SHP77 (cell line): ENCODE results near the gene UBN1.

Experiments used
- DNase-seq, 2 experiments: peaks; one replicate each; lab custom pipeline; 2025; lab: John Stamatoyannopoulos, UW

The UBN1 gene

GRCh38 chr16:4814542-4815173, 32.6 kb upstream of the UBN1 start:
- no peak for DNase-seq

GRCh38 chr16:4820652-4821051, 26.6 kb upstream of the UBN1 start:
- no peak for DNase-seq

- no peak for DNase-seq
Measured at GRCh38 chr16:4825196-4825595, 22.1 kb upstream of the UBN1 start.

GRCh38 chr16:4826526-4826925, 20.8 kb upstream of the UBN1 start:
- no peak for DNase-seq

- DNase-seq: no peak
Measured at GRCh38 chr16:4826980-4827379, 20.3 kb upstream of the UBN1 start.

GRCh38 chr16:4828567-4829321, 18.5 kb upstream of the UBN1 start:
- DNase-seq: no peak

GRCh38 chr16:4830408-4830807, 16.9 kb upstream of the UBN1 start:
- no peak for DNase-seq

- DNase-seq: no peak
Measured at GRCh38 chr16:4831616-4832015, 15.7 kb upstream of the UBN1 start.

GRCh38 chr16:4832698-4833343, 14.5 kb upstream of the UBN1 start:
- DNase-seq: no peak

GRCh38 chr16:4833584-4833983, 13.7 kb upstream of the UBN1 start:
- no peak for DNase-seq

GRCh38 chr16:4836727-4837126, 10.6 kb upstream of the UBN1 start:
- DNase-seq: no peak

- DNase-seq: no peak
Measured at GRCh38 chr16:4837733-4838501, 9.4 kb upstream of the UBN1 start.

- DNase-seq: no peak
Measured at GRCh38 chr16:4839942-4840341, 7.3 kb upstream of the UBN1 start.

GRCh38 chr16:4840984-4841383, 6.3 kb upstream of the UBN1 start:
- DNase-seq: no peak

GRCh38 chr16:4846503-4846900, 779 bp upstream of the UBN1 start:
- no peak for DNase-seq

GRCh38 chr16:4847774-4848587, 700 bp downstream of the UBN1 start:
- DNase-seq: peak in 1 of 2 experiments; percentile 25

GRCh38 chr16:4850211-4850610, 2.9 kb downstream of the UBN1 start:
- DNase-seq: no peak

GRCh38 chr16:4852221-4852872, 5.1 kb downstream of the UBN1 start:
- DNase-seq: no peak

GRCh38 chr16:4855371-4855770, 8.1 kb downstream of the UBN1 start:
- no peak for DNase-seq

GRCh38 chr16:4855804-4856203, 8.5 kb downstream of the UBN1 start:
- DNase-seq: no peak
